Heart right ventricle (tissue), 16 donors: ENCODE results near the gene SLC25A13. TPM values are rescaled to one million over a fixed set of nuclear protein-coding genes. Genes with fewer than 3 reads are reported as not detected.

Experiments
- ATAC-seq, 8 donors: fragments of 200-7000 bp; cut with Tn5 transposase; one replicate each; pipeline ENCODE4 v1.9.1; 2020; ENCODE audit warnings: mild to moderate bottlenecking in 8 of 8, moderate library complexity in 8 of 8, moderate number of reproducible peaks in 1 of 8
- DNase-seq, 2 donors: peaks; one replicate each; pipeline ENCODE4 v3.0.0-alpha.2; 2020
- H3K27ac ChIP-seq, 10 donors: fragments of 200-600 bp; sonication (generic) in 2 of 10; one replicate each; pipeline versions ENCODE4 v1.5.0 to v1.8.0; 2020 to 2022; ENCODE audit warnings: mild to moderate bottlenecking in 3 of 10
- H3K27me3 ChIP-seq, 7 donors: fragments of 200-600 bp; one replicate each; pipeline ENCODE4 v1.8.0; 2021 to 2022; ENCODE audit warnings: mild to moderate bottlenecking in 2 of 7
- H3K36me3 ChIP-seq, 9 donors: fragments of 200-600 bp; sonication (generic) in 1 of 9; one replicate each; pipeline versions ENCODE4 v1.5.0 to v1.8.0; 2020 to 2022; ENCODE audit warnings: mild to moderate bottlenecking in 2 of 9
- H3K4me1 ChIP-seq, 9 donors: fragments of 200-600 bp; sonication (generic) in 1 of 9; one replicate each; pipeline versions ENCODE4 v1.5.0 to v1.8.0; 2020 to 2022; ENCODE audit warnings: mild to moderate bottlenecking in 4 of 9
- H3K4me3 ChIP-seq, 10 donors: fragments of 200-600 bp; sonication (generic) in 2 of 10; one replicate each; pipeline versions ENCODE4 v1.5.0 to v1.8.0; 2020 to 2022; ENCODE audit warnings: mild to moderate bottlenecking in 7 of 10, moderate library complexity in 2 of 10
- H3K9me3 ChIP-seq, 11 donors: fragments of 200-600 bp in 10 of 11; sonication (generic) in 2 of 11; one replicate each; pipeline versions ENCODE4 v1.5.0 to v1.8.0; 2013 to 2022; ENCODE audit warnings: mild to moderate bottlenecking in 2 of 11, control low read depth in 1 of 11, moderate library complexity in 1 of 11
- WGBS, 2 donors: extraction: QIAGEN DNeasy Blood & Tissue Kit; methylation state at CpG; one replicate each; pipeline ENCODE4 v1.1.7; 2013; ENCODE audit warnings: inconsistent platforms in 1 of 2; 5-methylcytosine and 5-hydroxymethylcytosine counted together
- intact Hi-C, 10 donors: fragments of 100-400 bp; cut with DNase I; formaldehyde crosslinking; loops; one replicate each; pipeline versions ENCODE4 v1.11.1 to v1.14.2; 2022
- polyA plus RNA-seq, 2 donors: library from polyadenylated mRNA; stranded (reverse); fragments of 200-250 nt; gene quantifications; one replicate each; pipeline ENCODE4 v1.2.3, GENCODE V29; 2013
- total RNA-seq, 10 donors: library from RNA; stranded (reverse); fragmentation: NEBNext Ultra II Directional in 3 of 10; extraction: Animal tissue kit (Norgen Biotek cat#: 25700) in 3 of 10; gene quantifications; one replicate each; pipeline versions ENCODE4 v1.2.1 to v1.2.4, GENCODE V29; 2021 to 2023
- TF ChIP-seq, protein P1 (sequence below), 9 donors: fragments of 200-600 bp; sonication (generic) in 2 of 9; IDR thresholded peaks; one replicate each; pipeline versions ENCODE4 v1.5.0 to v1.8.0; 2021 to 2022; ENCODE audit warnings: antibody characterized with exemption in 9 of 9, mild to moderate bottlenecking in 5 of 9, moderate library complexity in 1 of 9
- donor health status: Arrhythmogenic right ventricular cardiomyopathy.
- donor health status: ischemic (EF 13 %, LVEDD 7.1; RV severe dilation, severe dysfunction).
- donor health status: healthy with polysubstance abuse.
- donor health status: DM: no; HTN: yes; CAD: no.
- donor health status: DM: no; HTN: no; CAD: no.
- donor health status: ischemic (EF 25% LVEDD 6.9; RV normal size, moderate dysfunction).
- donor health status: ischemic (EF 25% LVEDD 5.7; RV mildly dilated, moderate dysfunction).
- donor health status: healthy.
- donor health status: DM: yes; HTN: yes; CAD: no.
- donor health status: Ischemic cardiomyopathy.
- donor health status: ischemic (EF 35%, LVEDD 5.7; RV mildly dilated, moderate dysfunction).
- donor health status: nonischemic (EF 11% LVEDD 7.7; RV severe dilation, severe dysfunction).
- donor health status: DM: yes; HTN: yes; CAD: no.
- donor health status: PGD.
- donor health status: ischemic (EF 29% LVEDD 5.4; RV normal size, mild dysfunction).
- donor health status: nonischemic (EF 23%, LVEDD 6.1; RV moderate dilation, normal function).

The SLC25A13 gene
- total and polyA plus RNA-seq, 12 donors: 5.2 to 15.3 (median 8.7) TPM

DNA sequence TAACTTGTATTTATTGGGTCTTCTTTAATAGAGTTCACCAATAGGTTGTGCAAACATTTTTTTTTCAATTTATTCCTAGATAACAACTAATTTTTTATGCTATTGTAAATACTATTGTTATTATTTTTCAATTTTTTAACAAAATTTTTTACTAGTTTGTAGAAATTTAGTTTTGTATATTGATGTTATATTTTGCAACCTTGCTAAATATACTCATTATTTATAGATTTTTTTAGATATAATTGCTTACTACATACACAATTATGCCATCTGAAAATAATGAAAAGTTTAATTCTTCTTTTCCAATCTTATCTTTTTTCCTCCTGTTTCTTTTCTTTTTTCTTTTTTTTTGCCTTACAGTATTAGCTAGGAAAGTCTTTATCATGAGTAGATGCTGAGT, 216.9 kb downstream of the SLC25A13 start:
- Histone ChIP-seq H3K36me3 (no peaks in the 10 kb centered on the region), H3K27me3 (no peaks in the 10 kb centered on the region), H3K4me1 (no peaks in the 10 kb centered on the region), H3K9me3 (peaks cover 0 to 1% (median 0%) of the 10 kb centered on the region in 11 donors), H3K27ac (no peak overlapping the region), H3K4me3 (no peak overlapping the region)
- intact Hi-C loops: no loop called here
- TF ChIP-seq, protein P1, sequence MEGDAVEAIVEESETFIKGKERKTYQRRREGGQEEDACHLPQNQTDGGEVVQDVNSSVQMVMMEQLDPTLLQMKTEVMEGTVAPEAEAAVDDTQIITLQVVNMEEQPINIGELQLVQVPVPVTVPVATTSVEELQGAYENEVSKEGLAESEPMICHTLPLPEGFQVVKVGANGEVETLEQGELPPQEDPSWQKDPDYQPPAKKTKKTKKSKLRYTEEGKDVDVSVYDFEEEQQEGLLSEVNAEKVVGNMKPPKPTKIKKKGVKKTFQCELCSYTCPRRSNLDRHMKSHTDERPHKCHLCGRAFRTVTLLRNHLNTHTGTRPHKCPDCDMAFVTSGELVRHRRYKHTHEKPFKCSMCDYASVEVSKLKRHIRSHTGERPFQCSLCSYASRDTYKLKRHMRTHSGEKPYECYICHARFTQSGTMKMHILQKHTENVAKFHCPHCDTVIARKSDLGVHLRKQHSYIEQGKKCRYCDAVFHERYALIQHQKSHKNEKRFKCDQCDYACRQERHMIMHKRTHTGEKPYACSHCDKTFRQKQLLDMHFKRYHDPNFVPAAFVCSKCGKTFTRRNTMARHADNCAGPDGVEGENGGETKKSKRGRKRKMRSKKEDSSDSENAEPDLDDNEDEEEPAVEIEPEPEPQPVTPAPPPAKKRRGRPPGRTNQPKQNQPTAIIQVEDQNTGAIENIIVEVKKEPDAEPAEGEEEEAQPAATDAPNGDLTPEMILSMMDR (IDR thresholded peaks at IDR 0.05): no peak
- ATAC-seq (no peak), DNase-seq (no peak)

DNA sequence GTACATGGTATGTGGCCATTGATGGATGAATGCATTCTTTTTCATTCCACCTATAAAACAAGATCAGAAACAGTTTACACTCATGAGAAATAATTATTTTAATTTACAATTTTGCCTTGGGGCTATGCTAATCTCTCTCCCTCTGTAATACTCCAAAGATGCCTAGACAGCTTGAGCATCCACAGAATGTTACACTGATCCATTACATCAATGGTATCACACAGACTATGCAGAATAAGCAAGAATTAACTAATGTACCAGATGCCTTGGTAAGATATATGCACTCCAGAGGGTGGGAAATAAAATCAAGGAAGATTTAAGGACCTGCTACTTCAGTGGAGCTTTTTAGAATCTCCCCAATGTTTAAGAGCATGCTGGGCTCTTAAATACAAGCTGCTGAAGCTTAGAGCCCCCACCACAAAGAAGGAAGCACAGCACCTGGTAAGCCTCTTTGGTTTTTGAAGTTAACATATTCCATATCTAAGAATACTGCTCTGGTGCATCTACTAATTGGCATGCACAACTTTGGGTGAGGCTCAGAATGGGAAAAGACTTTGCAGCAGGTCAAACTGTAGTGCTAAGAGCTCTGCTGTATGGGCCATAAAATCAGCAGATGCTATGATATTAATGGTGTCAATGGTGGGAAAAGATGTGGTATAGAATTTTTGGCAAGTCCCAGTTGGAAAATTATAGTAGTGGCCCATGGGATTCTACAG, 219.6 kb downstream of the SLC25A13 start:
- Histone ChIP-seq H3K4me3 (no peak overlapping the region), H3K9me3 (peaks cover 0 to 13% (median 3%) of the 10 kb centered on the region in 11 donors), H3K27me3 (no peaks in the 10 kb centered on the region), H3K27ac (no peak overlapping the region), H3K36me3 (peaks cover 0 to 5% (median 0%) of the 10 kb centered on the region in 9 donors), H3K4me1 (no peaks in the 10 kb centered on the region)
- TF ChIP-seq, protein P1 (IDR thresholded peaks at IDR 0.05): no peak
- no peak for DNase-seq
- no peak for ATAC-seq
- intact Hi-C loops: no loop called here

DNA sequence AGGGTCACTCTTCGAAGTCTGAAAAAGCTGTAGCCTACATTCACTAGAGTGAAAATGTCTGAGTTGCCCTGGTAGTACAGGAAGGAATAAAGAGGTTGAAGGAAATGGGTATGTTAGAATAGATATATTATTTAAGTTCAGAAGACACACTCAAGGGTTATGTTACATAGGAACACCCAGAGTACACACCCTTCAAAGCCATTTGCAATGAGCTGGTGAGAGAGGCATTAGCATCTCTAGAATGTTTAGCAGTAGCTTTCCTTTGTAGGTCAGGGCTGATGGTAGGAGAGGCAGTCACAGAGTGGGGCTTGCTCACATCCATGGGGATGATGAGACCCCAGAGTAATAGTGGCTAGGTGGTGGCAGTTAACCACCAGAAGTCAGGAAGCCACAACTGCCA, 221.2 kb downstream of the SLC25A13 start:
- peaks cover 0 to 13% (median 3%) of the 10 kb centered on the region in 11 donors for H3K9me3 ChIP-seq
- H3K4me1 ChIP-seq: no peaks in the 10 kb centered on the region
- peaks cover 0 to 5% (median 0%) of the 10 kb centered on the region in 9 donors for H3K36me3 ChIP-seq
- TF ChIP-seq, protein P1 (IDR thresholded peaks at IDR 0.05): no peak
- H3K27me3 ChIP-seq: no peaks in the 10 kb centered on the region
- 73 to 78% methylated on average over 1 of the region's 1 CpG for WGBS, 2 donors
- intact Hi-C loops: no loop called here
- no peak overlapping the region for H3K27ac ChIP-seq
- ATAC-seq (no peak), DNase-seq (no peak)
- H3K4me3 ChIP-seq: no peak overlapping the region

DNA sequence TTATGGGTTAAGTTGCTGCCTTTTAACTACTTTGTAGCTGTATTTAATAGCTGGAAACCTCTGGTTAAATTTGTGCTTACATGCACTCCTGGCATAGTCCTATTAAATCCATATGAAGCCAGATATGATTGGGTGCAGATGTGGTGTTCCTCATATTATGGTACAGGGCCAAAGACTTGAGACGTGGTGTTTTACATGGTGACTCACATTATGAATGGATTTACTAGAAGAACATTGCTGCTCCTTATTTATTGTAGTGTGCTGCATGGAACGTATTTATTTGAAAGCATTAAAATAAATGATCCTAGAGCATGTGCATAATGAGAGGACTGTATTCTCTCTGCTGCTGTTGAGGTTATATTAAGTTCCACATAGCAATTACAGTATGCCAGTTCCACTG, 224.1 kb downstream of the SLC25A13 start:
- WGBS, 2 donors: 75 to 81% methylated on average over 2 of the region's 2 CpGs
- ATAC-seq: no peak

More for the DNA sequence above, 224.1 kb downstream of the SLC25A13 start:
- intact Hi-C loops: loop anchor here in 1 of 10 donors (10.0 kb wide), 1 partner anchor 57 kb away; no protein-coding TSS in a partner anchor
- DNase-seq: no peak
- H3K9me3 ChIP-seq: peaks cover 0 to 13% (median 3%) of the 10 kb centered on the region in 11 donors
- TF ChIP-seq, protein P1 (IDR thresholded peaks at IDR 0.05): no peak
- no peak overlapping the region for H3K27ac ChIP-seq
- no peaks in the 10 kb centered on the region for H3K4me1 ChIP-seq
- peaks cover 0 to 5% (median 0%) of the 10 kb centered on the region in 9 donors for H3K36me3 ChIP-seq
- no peaks in the 10 kb centered on the region for H3K27me3 ChIP-seq
- H3K4me3 ChIP-seq: no peak overlapping the region
